Measurements from ENCODE around the gene SH2D3C. TPM values are rescaled to one million over a fixed set of nuclear protein-coding genes. Genes with fewer than 3 reads are reported as not detected.

SH2D3C gene
- total and polyA plus RNA-seq, 2 of the 4 experiments (the other 2 are of a cell fraction): under 0.01 to 0.24 TPM

GRCh38 chr9:127730262-127730661 is 48.2 kb downstream of the SH2D3C start:
- ChIA-PET POLR2A (ENCODE audit: unreplicated experiment) (no interaction called here), CTCF (no interaction called here)
- Histone ChIP-seq H4K5ac (ENCODE audit: low read depth, low read length) (no peak overlapping the region), H3K4me2 (ENCODE audit: low read depth, low read length) (no peak overlapping the region), H3K9me3 (ENCODE audit: control insufficient read depth, insufficient read depth, low read length) (no peaks in the 10 kb centered on the region), H2BK5ac (ENCODE audit: low read depth, low read length, poor library complexity, severe bottlenecking) (no peak overlapping the region), H3K4ac (ENCODE audit: low read depth, low read length) (no peak overlapping the region), H3K4me3 (ENCODE audit: insufficient read depth, low read depth, low read length) (no peak overlapping the region), H4K20me1 (ENCODE audit: insufficient read depth, low read length) (no peaks in the 10 kb centered on the region), H3K27ac (ENCODE audit: insufficient read depth, low read length) (no peak overlapping the region), H3K4me1 (ENCODE audit: control insufficient read depth, insufficient read depth, low read length) (peaks cover 6% of the 10 kb centered on the region), H3K56ac (ENCODE audit: extremely low read depth, insufficient read depth, low read length) (no peak overlapping the region), H2AK5ac (ENCODE audit: low read depth, low read length) (no peak overlapping the region), H3K14ac (replicated peaks; ENCODE audit: low read depth, low read length) (no peak overlapping the region), H4K91ac (ENCODE audit: insufficient read depth, low read depth, low read length) (no peak overlapping the region), H2BK120ac (ENCODE audit: low read depth, low read length) (no peak overlapping the region), H3K18ac (ENCODE audit: low read depth, low read length) (no peak overlapping the region), H2AK9ac (replicated peaks; ENCODE audit: low read depth, low read length, poor library complexity) (no peak overlapping the region), H2BK20ac (ENCODE audit: low read depth, low read length) (no peak overlapping the region), H4K8ac (ENCODE audit: low read depth in 2 of 2, low read length in 2 of 2) (no peak overlapping the region), H3K27me3 (ENCODE audit: control insufficient read depth, insufficient read depth, low read length) (no peaks in the 10 kb centered on the region), H3K23ac (ENCODE audit: low read depth, low read length) (no peak overlapping the region), H2BK15ac (ENCODE audit: low read depth, low read length) (no peak overlapping the region), H3K9ac (ENCODE audit: low read depth, low read length) (no peak overlapping the region), H3K36me3 (ENCODE audit: control insufficient read depth, insufficient read depth, low read length) (peaks cover 5% of the 10 kb centered on the region; the same call in 1 of the 2 replicates), H3K79me1 (ENCODE audit: low read depth in 1 of 2, low read length in 2 of 2) (peaks cover 4 to 12% of the 10 kb centered on the region in 2 experiments; a peak in 2 of 4 replicates), H2AFZ (replicated peaks; ENCODE audit: low read length, poor library complexity) (no peak overlapping the region), H3K9me1 (ENCODE audit: insufficient read depth, low read length) (no peaks in the 10 kb centered on the region)
- no TSS peak for BruUV-seq (replicated peaks)
- in situ Hi-C loops (cut with MboI; ENCODE audit: low sequenced_read_pairs): no loop called here
- ATAC-seq (ENCODE audit: low read depth) (no peak), DNase-seq (no peak)
- intact Hi-C loops (cut with micrococcal nuclease): loop anchor here (5.0 kb wide), 1 partner anchor 223 kb away; no protein-coding TSS in a partner anchor
- dilution Hi-C loops (cut with HindIII; ENCODE audit: low sequenced_read_pairs, unreplicated experiment): no loop called here
- no peak for TF ChIP-seq BHLHE40 (IDR thresholded peaks at IDR 0.05; ENCODE audit: low read depth, low read length)
- TF ChIP-seq NFE2L2 (IDR thresholded peaks at IDR 0.05; ENCODE audit: low read depth, low read length): no peak
- no peak for TF ChIP-seq CEBPB (IDR thresholded peaks at IDR 0.05; ENCODE audit: low read depth, low read length)
- WGBS, 2 experiments (ENCODE audit: extremely low coverage in 2 of 2, insufficient read length in 1 of 2): 67% methylated on average over 6 of the region's 9 CpGs; no CpG with 5 or more reads in 1 of the 2 experiments

Data from IMR-90 (cell line).